NCI-H2227 (cell line): Measurements from ENCODE around the gene OTOGL.
"Not testable (repeated sequence)": the region's sequence is repeated elsewhere in the genome, so short reads cannot be mapped to it uniquely, and the experiment has no call there.

ENCODE experiments used
- DNase-seq: peaks from one replicate; lab custom pipeline; 2025; ENCODE audit not compliant: unreplicated experiment; lab: John Stamatoyannopoulos, UW

The OTOGL gene, protein sequence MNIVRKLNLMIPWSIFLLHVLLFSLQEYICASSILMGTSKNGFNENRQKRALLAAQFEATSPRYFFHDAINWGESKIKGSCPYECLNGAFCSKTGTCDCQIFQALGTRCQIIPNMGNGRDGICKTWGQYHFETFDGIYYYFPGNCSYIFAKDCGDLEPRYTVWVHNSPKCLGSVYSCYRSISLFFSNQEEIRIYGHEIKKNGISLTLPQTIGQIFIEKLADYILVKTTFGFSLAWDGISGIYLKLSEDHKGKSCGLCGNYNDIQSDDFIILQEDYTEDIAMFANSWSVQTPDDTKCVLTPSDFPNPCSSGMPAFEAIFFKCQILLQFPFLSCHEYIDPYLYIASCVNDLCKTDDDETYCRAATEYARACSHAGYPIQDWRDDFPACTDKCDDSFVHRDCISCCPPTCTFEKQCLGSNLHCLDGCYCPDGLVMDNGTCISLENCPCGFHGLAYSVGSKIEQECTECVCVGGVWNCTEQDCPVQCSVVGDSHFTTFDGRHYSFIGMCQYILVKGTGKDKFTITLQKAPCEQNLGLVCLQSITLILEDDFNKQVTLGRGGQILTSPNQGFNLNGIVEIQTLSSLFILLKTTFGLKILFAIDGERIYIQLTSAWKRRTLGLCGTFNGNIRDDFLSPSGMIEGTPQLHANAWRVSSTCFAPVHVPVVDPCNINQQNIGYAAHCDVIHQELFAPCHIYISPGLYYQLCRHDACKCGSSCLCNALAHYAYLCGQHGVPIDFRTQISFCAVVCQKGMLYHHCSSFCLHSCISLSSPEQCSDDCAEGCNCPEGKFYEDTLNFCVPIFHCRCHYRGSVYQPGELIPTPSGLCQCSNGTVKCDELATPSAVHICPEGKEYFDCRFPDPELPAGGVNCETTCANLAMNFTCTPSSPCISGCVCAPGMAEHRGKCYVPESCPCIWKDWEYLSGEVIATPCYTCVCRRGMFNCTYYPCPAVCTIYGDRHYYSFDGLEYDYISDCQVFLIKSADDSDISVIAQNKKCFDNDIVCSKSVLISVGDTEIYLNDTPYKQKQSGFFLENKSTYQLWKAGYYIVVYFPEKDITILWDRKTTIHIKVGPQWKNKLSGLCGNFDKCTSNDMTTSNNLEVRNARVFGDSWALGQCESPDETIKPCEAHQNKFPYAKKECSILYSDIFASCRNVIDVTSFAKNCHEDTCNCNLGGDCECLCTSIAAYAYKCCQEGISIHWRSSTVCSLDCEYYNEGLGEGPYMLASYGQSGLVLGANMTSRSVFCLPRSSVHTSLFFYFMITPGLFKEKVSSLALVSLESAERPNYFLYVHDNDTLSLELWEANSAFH (N-terminal part only)

DNA sequence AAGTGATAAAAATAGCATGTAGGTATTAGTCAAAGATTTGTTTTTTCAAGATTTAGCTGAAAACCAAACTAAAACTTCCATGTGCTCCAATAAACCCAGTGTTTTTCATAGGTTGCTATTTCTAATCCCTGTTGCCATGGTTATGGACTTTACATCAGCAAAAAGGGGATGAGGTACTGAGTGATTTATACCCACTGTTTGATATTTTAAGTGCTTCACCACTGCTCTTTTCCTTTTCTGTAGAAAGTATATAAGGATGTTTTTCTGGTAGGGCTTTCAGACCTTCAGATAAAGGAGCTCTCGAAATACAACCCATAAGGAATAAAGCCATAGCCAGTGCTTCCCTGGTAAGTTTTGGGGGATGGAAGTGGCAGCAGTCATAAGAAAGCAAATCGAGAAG is at the start of gene OTOGL:
Gene OTOGL, plus strand, starts transcription at position 279 of the 400 bp plus-strand sequence. CDS start 109,895 bp downstream, outside the sequence.
- peak; percentile 26 for DNase-seq

DNA sequence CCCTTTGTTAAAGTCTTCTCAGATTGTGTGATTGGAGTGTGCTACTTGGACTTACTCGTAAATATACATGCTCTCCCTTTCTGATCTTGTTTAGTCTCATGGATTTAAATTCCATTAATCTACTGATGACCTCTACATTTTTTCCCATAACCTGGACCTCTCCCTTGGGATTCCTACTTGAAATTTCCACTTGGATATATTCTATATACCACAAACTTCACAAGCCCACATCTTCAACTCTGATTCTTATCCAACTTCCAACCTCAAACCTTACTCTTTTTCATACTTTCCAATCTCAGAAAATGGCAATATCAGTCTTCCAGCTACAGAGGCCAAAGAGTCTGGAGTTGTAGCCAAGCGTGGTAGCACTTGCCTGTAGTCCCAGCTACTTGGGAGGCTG is 49.1 kb upstream of the OTOGL start:
- DNase-seq: no peak

DNA sequence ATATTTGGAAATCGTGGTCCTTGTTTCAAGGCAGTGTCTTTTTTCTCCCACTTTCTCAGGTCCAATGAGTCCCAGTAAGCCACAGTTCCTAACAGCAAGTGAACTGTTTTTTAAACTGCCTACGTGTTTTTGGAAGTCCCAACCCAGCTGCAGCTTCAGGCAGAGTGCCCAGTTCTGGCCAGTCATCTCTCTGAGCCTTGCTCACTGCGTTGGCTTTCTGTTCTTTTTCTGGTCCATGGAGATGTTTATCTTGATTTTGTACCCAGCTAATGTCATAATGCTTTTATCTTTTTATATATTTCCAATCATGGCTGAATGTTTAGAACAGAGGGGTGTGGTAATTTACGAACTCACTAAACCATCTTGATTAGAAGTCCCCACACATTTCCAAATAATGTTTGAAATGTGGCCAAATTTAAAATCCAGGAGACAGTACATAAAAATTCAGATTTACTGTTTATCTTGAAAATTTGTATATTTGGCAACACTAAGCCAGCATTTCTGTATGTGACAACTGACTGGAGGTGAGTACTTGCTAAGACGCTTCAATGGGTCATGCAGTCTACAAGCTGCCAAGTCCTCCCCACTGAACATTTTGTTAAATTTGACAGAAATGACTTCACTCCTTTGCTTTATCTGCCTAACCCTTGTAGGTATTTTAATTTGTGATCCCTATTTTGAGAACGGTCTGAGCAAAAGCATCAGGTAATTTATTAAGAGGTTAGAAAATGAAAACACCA is 46.1 kb upstream of the OTOGL start:
- no peak for DNase-seq

DNA sequence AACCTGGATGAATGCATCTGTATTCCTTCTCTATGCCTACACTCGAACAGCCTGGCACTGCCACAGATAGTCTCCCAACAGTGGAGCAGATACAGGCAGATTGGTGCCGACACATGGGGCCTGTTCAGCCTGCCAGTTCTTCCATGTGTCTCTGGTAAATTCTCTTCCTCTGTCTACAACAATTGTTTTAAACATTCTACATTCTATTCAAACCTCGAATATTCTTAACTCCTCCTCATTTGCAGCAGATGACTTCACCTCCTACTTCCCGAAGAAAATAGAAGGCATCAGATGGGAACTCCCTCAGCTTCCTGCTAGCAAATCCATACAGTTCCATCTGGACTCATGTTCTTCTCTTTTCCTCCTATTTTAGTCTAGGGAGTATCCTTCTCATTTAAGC is 43.1 kb upstream of the OTOGL start:
- DNase-seq: no peak

DNA sequence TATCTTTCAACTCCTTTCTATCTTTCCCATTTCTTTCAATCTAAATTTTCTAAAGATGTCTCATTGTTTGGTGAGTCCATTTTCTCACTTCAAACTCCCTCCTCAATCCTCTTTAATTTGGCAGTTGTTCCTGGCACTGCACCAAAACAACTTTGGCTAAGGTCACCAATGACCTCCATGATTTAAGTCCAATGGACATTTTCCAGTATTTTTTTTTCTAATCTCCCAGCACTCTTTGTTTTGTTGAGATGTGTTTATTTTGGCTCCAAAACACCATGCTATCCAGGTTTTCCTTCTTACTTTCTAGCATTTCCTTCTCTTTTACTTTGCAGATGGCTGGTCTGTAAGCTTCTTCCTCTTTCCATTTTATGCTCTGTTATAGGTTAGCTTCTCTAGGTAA is 42.5 kb upstream of the OTOGL start:
- DNase-seq: no peak

DNA sequence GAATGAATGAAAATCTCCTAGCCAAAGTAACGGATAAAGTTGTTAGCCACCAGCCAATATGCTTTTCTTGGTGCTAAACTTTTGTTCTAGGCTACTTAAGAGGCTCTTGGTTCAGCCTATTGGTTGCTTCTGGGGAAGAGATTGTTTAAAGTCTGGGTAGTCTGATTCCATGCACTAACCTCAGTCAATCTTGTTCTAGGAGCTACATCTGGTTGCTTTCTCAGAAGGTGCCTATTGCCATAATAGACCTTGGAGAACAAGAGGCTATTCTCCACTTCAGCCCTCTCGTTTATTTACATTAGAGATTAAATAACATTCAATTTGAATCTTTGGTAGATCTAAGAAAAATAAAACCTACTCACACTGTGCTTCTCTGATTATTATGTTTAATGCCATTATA is 40.8 kb upstream of the OTOGL start:
- DNase-seq: no peak

DNA sequence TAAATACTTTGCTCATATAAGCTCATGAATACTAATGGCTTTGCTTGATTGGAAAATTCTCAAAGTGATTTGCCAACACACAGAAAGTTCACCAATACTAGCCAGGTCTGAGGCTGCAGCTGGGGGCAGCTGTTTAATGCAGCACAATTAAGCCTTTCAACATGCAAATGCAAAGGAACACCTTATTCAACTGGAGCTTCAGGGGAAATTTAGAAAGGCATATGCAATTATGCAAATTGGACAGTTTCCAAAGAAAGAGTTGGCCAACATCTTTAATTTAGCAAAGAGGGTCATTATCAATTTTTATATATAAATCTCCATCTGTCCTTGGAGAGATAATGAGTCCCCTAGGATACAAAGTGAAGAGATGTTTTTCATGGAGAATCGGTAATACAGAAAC is 40.2 kb upstream of the OTOGL start:
- DNase-seq: no peak

DNA sequence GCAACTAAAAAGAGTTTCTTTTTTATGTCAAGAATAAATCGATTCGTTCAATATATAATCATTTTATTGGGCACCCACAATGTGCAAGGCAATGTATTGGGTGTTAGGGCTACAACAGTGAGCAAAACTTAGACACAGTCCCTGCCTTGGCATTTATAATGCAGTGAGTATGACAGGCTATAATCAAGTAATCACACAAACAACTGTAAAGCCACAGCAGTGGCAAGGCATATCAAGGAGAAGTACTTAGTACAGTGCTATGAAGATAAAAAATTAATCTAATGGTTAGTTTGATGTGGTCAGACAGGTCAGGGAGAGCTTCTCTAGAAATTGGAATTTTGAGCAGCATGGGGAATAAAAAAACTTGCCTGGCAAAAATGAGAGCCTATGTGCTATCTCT is 39.5 kb upstream of the OTOGL start:
- DNase-seq: peak; percentile 76

DNA sequence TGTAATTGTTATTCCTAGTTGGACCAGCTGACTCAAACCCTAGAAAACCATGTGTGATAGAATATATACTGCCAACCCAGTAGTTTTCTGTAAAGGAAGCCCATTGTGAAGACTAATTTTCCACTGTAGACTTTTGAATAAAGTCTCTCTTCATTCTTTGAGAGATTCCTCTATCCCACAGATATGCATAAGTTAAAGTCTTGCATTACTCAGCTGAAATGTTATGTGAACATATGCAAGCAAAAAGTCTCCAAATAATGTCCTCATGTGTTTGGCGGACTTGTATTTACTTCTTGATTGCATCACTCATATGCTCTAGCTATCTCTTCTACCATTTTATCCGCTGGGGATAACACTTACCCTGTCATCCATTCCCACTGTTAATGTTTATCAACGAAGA is 35.1 kb upstream of the OTOGL start:
- no peak for DNase-seq

DNA sequence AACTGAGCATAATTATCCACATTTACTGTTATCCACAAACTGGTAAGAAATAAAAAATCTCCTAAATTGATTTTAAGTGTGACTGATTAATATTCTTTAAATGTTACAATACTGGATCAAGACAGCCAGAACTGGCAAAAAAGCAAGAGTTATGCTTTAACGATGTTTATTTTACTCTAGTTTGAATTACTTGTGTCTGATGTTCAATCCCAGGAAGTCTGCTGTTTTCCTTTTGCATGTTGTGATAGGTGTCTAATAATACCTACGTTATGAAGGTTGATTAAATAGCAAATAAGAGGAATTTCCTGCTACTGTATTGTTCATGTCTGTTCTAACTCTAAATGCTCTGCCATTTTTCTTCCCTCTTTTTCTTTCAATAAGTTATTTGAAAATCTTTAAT is 34.4 kb upstream of the OTOGL start:
- no peak for DNase-seq

DNA sequence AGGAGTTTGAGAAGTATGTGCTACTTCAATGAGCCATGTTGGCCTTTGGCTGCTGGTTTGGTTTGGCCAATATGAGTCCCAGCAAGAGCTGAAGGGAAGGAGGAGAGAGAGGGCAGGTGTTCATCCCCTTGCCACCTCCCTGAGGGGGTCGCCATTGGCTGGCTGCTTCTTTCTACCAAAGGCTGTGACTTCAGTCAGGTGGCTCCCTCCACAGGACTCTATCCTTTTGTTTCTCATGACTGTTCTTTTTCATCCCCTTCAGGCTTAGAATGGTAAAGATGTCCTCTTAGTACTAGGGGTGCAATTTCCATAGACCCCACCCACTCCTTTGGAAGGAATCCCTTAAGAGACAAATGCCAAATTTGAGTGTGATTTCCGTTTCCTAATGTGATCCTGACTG is 31.2 kb upstream of the OTOGL start:
- no peak for DNase-seq

DNA sequence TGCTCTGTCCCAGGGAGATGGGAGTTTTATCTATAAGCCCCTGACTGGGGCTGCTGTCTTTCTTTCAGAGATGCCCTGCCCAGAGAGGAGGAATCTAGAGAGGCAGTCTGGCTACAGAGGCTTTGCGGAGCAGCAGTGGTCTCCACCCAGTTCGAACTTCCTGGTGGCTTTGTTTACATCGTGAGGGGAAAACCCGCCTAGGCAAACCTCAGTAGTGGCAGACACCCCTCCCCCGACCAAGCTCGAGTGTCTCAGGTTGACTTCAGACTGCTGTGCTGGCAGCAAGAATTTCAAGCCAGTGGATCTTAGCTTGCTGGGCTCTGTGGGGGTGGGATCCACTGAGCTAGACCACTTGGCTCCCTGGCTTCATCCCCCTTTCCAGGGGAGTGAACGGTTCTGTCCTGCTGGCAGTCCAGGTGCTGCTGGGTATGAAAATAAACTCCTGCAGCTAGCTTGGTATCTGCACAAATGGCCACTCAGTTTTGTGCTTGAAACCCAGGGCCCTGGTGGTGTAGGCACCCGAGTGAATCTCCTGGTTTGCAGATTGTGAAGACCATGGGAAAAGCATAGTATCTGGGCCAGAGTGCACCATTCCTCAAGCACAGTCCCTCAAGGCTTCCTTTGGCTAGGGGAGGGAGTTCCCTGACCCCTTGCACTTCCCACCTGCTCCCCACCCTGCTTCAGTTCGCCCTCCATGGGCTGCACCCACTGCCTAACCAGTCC is 15.3 kb upstream of the OTOGL start:
- not testable (repeated sequence) for DNase-seq

DNA sequence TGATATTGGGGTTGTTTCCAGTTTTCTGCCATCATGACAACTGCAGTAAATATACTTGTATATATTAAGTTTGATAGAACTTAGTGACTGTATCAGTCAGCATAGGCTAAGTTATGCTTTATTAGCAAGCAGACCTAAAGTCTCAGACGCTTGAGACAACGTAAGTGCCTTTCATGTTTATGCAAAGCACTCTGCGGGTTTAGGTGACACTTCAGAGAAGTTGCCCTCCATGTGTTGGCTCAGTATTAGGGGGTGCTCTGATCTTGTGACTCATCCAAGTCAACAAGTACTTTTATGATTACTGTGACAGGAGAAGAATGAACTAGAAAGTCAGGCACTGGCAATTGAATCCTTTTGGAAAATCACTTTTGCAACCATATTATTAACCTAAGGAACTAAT is 13.3 kb upstream of the OTOGL start:
- DNase-seq: peak; percentile 19

DNA sequence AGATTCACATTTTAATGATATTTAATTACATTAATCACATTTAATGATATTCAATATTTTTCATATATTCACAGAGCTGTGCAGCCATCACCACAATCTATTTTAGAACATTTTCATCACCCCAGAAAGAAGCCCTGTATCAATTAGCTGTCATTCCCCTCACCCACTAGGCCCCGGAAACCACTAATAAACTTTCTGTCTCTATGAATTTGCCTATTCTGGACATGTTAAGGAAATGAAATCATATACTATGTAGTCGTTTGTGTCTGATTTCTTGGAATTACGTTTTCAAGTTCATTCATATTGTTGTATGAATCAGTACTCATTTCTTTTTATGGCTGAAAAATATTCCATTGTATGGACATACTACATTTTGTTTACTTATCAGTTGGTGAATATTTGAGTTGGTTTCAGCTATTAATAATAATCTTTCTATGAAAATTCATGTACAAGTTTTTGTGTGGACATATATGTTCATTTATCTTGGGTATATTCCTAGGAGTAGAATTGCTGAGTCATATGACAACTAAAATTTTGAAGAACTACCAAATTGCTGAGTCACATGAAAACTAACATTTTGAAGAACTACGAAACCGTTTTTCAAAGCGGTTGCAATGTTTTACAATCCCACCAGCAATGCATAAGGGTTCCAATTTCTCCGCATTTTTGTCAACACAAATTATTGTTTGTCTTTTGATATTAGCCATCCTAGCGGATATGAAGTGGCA is 11.7 kb upstream of the OTOGL start:
- DNase-seq: no peak

DNA sequence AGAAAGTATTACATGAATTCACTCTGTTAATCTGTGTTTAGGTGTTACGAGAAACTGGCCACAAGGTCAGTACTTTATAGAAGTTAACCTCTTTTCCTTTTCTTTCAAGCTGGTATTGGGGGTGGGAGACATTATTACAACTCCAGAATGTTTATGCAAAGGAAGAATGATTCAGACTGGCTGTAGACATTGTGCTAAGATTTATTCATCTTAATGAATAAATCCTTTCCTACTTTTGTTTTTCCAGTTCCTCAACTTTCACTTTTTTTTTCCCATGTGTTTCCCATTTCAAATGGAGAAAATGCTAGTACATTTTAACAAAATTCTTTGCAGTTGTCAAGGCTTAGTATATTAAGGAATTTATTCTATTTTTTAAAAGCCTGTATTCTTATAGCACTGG is 1.3 kb downstream of the OTOGL start:
- DNase-seq: no peak

DNA sequence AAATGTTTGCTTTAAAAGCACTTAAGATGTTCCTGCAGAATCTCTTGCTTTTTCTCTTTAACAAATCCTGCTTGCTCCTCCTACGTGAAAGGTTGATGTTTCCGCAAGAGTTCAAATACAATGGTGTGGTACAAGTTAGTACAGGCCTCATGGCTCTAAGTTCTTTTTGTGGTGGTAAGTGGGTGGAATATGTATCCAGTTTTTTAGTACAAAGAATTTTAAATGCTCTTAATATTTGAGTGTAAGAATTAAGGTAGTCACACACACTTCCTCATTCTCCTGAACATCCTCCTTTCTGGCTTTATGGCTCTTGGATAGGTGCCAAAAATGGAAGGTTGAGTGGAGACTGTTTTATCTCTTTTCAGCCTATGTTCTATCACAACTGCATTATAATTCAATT is 1.8 kb downstream of the OTOGL start:
- peak; percentile 62 for DNase-seq

DNA sequence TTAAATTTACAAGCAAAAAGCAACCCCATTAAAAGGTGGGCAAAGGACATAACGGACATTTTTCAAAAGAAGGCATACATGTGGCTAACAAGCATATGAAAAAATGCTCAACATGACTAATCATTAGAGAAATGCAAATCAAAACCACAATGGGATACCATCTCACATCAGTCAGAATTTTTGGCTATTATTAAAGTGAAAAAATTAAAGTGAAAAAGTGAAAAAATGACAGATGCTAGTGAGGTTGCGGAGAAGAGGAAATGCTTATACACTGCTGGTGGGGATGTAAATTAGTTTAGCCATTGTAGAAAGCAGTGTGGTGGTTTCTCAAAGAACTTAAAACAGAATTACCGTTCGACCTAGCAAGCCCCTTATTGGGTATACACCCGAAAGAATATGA is 7.9 kb downstream of the OTOGL start:
- no peak for DNase-seq

DNA sequence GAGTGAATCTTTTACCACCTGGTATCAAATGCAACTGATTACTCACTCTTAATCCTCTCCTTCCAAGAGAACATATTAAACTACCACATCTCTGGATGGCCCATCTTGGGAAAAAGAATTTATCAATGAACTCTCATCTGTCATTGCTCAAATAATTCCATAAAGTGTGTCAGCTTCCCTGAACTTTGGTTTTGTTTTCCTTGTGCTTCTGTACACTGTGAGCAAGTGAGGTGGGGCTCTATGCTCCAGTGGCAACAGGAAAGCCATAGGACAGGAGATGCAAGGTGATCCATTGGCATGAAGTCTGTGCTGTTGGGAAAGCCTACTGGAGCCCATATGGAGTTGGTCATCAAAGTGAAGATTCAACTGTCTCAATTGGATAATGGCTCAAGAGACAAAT is 17.4 kb downstream of the OTOGL start:
- DNase-seq: no peak

DNA sequence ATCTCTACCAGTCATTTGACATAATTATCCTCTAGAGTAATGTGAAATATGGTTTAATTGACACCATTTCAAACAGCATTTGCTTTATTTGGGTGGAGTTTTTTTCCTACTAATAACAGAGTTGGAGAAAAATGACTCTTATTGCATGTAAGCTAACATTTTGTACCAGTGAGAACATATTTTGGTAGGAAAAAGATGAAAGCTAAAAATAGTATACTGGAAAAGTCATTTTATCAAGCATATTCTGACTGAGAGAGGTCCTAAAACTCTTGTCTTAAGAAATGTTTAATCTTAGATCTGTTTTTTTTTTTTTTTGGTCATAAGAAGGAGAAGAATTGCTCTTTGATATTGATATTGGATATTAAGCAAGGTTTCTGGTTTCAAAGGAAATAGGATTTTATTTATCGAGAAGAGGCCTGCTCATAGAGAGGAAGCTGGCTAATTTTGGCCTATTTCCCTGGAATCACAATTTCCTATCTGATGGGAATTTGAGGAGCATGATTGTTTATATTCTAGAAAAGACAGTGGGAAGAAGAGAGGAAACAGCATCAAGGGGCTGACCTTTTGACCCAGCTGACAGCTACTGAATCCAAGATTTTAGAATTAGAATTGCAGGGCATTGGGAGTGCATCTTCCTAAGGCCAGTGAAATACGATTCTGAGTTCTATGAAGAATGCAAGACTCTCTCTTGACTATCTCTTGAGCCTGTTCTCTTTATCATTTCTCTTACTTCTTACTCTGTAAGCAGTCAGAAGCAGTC is 19.4 kb downstream of the OTOGL start:
- no peak for DNase-seq
